SKM-1 treated with dmso at 0.1 percent for 144 hours (cell line): ENCODE results near the gene C9orf152.
"Not testable (repeated sequence)": the region's sequence is repeated elsewhere in the genome, so short reads cannot be mapped to it uniquely, and the experiment has no call there.

Experiments
- DNase-seq: peaks from one replicate; lab custom pipeline; 2025; ENCODE audit not compliant: unreplicated experiment; lab: John Stamatoyannopoulos, UW

The C9orf152 gene, protein sequence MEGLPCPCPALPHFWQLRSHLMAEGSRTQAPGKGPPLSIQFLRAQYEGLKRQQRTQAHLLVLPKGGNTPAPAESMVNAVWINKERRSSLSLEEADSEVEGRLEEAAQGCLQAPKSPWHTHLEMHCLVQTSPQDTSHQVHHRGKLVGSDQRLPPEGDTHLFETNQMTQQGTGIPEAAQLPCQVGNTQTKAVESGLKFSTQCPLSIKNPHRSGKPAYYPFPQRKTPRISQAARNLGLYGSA

DNA sequence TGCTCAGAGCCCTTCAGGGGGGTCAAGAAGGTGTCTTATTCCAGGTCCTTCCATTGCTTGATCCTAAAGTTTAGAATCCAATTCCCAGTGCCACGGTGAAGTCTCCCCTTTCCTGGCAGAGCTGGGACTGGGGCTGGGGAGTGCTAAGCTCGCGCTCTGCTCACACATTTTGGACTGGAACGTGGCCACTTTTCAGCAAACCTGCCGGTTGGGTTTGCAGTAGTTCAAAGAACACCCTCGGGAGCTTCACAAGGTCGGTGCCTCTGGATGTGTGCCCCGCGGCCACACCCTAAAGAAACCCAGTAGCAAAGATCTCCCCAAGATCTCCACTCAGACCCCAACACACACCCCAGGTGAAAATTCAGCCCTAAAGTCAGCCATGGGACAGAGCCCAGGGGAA is at the start of gene C9orf152:
C9orf152 (minus strand) TSS at position 129 of the 400 bp plus-strand sequence. CDS start 580 bp downstream, outside the sequence.
- DNase-seq = no peak

DNA sequence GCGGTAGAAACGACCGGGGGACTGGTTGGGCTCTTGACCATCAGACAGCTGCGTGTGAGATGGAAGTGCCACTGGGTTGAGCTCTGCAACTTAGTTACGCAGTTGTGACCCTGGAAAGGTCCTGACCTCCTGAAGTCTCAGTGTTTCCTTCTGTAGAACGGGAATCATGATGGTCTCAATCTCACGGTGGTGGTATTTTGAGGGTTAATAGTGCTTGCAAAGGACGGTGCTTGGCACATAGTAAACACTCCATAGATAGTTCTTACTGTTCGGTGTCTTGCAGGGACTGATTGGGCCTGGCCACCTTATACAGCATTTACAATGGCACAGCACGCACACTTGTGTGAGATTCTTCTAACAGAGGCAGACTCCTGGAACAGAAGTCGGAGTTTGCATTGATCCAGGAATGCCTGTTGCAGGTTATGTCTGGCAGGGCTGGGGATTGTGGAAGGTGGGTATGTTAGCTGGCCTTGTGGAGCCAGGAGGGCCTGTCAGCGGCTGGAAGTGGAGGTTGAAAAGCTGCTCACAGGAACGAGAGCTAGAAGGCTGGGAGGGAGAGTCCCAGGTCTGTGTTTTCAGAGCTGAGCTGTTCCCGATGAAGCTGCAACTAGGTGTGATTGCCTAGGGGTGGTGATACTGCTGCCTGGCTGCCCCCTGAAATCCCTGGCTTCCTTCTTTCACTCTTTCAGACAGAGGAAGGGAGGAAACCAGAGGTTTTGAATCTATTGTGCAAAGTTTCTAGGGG is 49.3 kb upstream of the C9orf152 start:
- no peak for DNase-seq

DNA sequence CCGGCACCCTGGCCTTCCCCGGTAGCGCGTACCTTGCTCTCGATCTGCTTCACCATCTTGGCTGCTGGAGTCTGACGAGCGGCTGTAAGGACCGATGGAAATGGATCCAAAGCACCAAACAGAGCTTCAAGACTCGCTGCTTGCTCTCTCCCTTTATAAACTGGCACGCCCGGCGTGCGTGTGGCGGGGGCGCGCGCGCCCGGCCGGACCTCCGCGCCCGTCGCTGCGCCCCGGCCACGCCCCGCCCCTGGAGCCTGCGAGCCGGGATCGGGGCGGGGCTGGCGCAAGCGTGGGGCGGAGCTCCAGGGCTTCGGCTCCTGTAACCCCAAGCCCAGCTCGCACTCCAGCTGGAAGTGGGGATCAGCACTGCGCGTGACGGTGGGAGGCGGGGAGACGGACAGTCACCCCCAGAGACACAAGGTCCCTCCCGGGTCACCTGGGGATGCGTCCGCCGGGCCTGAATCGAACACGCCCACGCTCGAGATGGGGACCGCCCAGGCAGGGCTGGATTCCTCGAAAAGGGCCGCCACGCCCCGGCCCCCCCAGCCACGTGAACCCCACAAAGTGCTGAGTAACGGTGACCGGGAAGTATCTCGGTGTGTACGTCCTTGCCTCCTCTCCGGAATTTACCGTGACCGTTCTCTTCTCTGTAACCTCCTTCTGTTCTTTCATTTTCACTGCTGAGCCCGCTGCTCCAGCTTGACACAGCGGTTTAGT is 48.6 kb upstream of the C9orf152 start, which contains the start of gene TXN:
TXN (minus strand) TSS at position 128 of the 717 bp plus-strand sequence; CDS start at position 56, 72 bp downstream.
- DNase-seq = peak; percentile 67

DNA sequence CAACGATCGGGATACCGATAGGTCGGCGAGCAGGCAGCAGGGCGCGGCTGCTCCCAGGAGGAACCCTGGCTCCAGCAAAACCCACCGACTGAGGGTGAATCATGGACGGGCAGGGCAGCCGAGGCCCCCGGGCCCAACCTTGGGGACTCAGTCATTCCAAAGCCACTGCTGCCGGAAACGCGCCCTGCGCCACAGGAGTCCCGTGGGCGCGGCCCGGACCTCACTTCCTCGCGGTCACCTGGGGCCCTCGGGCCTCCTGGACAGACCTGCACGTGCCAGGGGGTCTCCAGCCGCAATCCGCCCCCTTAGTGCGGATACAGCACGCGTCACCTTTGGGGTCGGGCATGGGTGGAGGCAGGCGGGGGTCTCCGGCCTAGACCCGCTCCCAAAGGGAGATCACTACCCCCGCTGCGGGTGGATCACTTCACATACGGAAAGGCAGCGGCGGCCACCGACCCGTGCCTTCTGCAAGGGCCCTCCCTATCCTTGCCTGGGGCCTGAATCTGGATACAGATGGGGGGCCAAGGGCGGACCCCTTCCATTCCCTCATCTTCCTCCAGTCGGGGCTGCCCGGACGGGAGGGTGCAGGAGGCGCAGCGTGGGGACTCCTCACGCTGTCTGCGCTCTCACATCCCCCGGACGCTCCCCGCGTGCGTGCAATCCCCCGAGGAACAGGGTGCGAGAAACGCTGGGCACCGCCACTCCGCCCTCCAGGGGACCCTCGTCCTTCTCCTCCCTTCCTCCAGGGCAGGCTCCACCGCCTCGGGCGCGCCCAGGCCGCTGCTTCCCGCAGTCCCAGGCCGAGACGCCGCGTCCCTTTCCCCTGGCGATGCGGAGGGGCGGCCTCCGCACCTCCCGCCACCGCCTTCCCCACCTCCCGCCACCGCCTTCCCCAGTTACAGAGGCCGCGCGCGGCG is 47.8 kb upstream of the C9orf152 start:
- no peak for DNase-seq

DNA sequence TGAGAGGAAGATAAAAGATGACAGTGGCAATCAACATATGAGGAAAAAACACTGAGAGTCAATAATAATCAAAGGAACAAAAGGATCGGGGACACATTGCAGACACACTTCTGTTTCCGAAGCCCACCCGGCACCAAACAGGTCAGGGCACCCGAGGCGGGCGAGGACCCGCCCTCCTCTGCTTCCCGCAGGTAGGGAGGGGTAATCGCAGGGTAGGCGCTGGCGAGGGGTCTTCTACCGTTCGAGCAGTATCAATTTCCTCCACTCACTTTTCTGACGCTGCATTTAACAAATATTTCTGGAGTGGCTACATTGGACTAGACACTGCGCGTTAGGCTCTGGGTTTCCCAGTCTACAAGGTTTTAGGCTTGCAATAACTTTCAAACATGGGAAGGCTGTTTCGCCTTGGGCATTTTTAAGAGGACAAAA is 47.1 kb upstream of the C9orf152 start:
- no peak for DNase-seq

DNA sequence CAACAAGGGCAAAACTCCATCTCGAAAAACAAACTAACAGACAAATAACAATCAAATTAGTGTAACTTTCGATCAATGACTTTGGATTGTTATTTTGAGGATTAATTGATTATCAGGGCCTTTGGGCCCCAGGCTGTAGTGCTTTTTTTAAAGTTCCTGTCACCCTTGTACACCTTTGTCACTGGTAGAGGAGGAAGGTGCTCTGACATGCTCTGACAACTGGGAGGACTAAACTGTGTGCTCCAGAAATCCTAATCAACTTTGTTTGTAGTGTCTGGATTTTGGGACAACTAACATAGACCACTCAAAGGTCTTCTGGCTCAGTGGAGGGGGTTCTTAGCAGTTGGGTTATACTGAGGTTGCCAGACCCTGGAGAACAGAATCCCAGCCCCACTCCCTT is 46.5 kb upstream of the C9orf152 start:
- no peak for DNase-seq

DNA sequence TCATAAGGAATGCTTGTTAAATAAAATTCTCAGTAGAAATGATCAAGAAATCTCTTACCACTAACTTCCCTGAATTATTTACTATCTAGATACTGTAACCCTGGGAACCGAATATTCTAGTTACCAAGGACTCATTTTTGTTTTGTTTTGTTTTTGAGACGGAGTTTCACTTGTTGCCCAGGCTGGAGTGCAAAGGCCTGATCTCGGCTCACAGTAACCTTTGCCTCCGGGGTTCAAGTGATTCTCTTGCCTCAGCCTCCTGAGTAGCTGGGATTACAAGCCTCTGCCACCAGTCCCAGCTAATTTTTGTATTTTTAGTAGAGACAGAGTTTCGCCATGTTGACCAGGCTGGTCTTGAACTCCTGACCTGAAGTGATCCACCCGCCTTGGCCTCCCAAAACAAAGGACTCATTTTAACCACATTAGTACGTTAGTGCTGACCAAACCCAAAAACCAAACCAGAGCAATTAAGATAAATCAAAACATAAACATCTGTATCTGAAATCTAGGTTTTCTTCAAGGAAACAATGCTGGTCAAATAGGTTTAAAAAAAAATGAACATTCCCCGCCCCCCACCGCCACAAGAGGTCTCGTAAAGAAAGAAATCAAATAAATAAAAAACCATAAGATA is 44.7 kb upstream of the C9orf152 start:
- no peak for DNase-seq

DNA sequence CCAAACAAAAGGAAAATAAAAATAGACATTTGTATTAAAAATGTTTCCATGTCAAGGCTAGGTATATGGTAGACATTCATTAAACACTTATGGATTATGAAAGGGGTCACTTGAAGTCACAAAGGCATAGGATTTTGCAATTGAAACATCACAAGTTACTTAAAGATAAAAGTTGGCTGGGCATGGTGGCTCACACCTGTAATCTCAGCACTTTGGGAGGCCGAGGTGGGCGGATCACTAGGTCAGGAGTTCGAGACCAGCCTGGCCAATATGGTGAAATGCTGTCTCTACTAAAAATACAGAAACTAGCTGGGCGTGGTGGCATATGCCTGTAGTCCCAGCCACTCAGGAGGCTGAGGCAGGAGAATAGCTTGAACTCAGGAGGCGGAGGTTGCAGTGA is 43.8 kb upstream of the C9orf152 start:
- not testable (repeated sequence) for DNase-seq

DNA sequence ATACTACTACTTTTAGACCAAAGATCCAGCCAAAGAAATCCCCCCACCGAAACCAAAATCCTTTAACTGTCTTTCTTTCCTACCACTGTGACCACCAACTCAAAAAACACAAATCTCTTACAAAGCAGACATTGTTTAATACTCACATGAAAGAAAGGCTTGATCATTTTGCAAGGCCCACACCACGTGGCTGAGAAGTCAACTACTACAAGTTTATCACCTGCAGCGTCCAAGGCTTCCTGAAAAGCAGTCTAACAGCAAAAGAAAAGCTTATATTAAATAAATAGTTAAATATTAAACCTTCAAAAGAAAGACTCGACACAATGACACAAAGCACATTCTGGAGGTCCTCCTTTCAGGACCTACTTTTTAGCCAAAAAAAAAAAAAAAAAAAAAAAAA is 43.3 kb upstream of the C9orf152 start:
- no peak for DNase-seq

DNA sequence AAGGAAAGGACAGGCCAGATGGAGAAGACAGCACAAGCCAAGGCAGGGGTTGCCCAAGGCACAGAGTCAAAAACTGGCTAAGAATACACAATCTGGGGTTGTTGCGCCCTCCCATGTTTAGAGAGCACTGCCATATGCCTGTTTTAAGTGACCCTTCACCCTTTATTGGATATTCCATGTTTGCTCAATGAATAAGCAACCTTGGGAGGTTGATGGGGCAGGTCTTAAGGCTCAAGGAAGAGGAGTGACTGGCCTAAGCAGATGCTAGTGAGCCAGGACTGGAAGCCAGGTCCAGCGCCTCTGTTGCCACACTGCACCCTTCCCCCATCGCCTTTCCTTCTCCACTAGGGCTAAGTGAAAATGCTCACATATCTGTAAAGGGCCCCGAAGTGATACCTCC is 41.6 kb upstream of the C9orf152 start:
- DNase-seq = no peak

DNA sequence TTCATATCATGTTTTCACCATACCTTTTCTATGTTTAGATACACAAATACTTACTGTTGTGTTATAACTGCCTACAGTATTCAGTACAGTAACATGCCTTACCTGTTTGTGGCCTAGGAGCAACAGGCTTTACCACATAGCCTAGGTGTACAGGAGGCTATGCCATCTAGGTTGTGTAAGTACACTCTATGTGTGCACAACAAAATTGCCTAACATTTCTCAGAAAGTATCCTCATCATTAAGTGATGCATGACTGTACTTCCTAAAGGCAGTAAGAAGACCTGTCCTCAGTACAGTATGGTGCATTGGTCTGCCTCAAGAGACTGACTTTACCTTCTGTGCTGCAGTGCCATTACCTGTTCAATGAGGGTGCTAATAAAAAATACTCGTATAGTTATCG is 40.4 kb upstream of the C9orf152 start:
- DNase-seq = no peak

DNA sequence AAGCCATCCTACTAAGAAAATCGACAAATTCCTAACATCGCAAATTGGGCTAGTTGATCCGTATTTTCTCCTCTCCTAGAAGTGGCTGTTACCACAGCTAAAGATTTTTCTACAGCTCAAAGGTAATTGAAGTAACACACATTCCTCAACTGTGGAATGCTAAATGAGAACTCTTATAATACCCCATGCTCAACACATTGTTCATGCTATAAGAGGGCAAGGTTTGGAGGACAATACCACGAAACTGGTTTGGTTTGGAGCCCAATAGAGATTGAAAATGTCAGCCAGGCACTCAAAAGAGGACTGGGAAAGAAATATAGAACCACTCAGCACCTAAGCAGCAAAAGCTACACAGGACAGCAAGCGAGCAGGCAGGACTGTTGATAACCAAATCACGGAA is 38.3 kb upstream of the C9orf152 start:
- no peak for DNase-seq

DNA sequence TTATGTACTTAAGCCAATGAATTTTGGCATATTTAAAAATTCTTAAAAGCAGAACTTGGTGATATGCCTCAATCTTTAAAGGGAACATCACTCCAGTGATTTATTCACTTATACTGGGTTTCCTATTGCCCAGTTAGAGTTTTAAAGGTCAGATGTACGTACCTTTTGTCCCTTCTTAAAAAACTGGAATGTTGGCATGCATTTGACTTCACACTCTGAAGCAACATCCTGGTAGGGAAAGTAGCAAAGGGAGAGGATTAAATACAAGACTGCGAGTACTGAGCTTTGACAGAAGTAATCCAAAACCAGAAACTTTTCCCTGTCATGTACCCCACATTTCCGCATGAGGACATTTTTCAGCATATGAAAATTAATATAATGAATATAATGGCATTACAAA is 36.7 kb upstream of the C9orf152 start:
- no peak for DNase-seq

DNA sequence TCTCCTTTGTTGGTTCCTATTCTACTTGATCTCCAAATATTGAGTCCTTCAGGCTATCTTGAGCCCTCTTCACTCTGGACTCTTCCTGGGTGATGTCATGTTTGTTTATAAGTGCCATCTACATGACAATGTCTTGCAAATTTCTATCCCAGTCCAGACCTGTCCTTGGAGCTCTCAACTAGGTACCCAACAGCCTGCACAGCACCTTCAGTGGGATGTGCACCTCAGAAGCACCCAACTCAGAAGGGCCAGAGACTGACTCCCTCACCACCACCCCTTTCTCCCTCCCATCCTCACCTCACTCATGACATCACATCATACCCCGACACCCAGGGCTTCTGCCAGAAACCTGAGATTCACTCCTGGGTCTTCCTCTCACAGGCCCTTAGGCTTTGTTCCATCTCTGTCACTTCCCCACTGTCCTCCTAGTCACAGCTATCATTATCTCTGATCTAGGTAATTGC is 33.9 kb upstream of the C9orf152 start:
- DNase-seq = no peak

DNA sequence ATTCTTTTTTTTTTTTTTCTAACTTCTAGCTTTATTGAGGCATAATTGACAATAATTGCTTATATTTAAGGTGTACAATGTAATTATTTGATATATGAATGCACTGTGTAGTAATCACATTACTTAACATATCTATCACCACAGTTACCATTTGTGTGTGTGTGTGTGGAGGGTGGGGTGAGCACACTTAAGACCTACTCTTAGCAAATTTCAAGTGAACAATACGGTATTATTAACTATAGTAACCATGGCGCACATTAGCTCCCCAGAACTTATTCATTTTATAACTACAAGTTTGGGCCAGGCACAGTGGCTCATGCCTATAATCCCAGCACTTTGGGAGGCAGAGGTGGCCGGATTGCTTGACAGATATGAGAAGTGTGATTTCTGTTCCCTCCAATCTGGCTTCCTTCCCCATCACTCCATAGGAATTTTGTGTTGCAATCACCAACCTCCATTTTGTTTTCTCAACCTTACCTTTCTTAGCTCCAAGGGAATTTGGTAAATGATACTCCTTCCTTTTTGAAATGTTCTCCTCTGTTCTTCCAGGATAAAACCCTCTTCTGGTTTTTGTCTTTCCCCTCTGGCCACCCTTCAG is 33.4 kb upstream of the C9orf152 start:
- DNase-seq = no peak

DNA sequence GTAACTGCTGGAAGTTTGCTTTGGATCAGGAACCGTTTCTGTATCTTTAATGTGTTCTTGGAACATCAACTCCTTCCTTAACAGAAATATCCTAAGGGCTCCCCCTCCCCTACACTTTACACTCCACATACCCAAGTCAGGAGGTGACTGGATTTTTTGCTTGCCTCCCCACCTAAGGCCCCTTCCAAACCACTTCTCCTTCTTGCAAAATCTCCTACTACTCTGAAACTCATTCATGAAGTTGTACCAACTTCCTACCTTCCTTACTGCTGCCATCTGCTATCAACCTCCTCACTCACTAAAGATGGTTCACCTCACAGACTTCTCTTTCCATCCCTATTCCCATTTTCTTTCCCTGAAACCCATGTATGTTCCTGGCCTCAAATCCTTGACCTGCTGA is 32.2 kb upstream of the C9orf152 start:
- peak; percentile 16 for DNase-seq

DNA sequence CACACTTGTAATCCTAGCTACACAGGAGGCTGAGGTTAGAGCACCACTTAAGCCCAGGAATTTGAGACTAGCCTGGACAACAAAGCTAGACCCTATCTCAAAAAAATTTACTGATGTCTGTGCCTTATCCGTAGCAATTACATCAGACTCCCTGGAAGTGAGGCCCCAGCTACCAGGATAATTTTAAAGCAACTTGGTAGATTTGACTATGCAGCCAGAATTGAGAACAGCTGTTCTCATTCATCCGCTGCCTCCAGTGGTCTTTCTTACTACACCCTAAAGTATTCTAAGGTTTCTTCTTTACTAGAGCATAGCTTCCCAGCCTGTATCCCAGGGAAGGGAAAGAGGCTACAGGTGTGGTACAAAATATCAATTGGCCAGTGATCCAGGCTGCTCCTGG is 20.4 kb upstream of the C9orf152 start:
- DNase-seq = no peak

DNA sequence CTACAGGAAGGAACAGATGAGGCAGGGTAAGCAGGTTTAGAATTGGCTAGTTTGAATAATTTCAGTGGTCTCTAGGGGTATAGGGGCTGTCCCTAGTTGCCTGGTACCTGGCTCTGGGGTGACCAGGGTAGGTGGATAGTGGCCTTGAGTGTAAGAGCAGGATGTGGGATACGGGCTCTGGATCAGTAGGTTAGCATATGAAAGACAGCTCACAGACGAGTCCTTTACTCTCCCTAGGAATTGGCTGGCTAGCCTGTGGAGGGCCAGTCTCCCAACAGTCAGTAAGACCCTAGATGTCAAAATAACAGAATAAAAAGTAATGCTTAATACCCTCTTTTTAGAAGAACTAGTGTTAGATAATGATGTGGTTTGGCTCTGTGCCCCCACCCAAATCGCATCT is 16.6 kb upstream of the C9orf152 start:
- DNase-seq = no peak

DNA sequence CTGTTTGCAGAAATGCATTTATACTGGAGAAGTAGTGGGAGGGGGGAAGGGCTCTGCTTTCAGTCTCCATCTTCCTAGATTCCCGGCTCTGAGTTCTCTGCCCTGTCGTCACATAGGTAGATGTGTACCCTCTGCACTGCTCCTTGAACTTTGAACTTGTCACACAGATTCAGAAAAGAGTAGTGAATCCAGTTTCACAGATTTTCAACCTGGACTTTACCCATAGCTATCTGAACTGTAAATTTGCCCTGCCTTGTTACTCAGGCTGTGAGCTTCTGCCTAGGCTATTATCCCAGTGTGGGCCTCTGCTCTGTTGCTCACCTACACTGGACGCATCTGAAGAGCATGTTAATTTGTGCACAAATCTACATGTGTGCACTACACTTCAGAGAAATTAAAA is 12.8 kb upstream of the C9orf152 start:
- no peak for DNase-seq

DNA sequence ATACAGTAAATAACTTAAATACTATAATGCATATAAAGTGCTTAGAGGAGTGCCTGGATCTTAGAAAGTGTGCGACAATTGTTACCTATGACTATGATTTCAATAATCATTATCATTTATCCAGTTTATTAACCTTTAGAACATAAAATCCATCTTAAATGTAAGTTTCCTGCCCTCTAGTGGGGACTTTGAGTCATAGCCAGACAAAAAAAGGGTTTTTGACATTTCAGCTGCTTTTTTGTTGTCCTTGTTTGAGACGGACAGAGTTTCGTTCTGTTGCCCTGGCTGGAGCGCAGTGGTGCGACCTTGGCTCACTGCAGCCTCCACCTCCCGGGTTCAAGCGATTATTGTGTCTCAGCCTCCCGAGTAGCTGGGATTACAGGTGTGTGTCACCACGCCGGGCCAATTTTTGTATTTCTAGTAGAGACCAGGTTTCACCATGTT is 9.7 kb upstream of the C9orf152 start:
- DNase-seq = no peak
